Effector memory CD8-positive, alpha-beta T cell (primary cell): Measurements from ENCODE around the gene WDR64.
"Not testable (repeated sequence)": the region's sequence is repeated elsewhere in the genome, so short reads cannot be mapped to it uniquely, and the experiment has no call there.

Experiments
- ATAC-seq: fragments of 150-1000 bp; cut with Tn5 transposase; replicated peaks from 2 replicates; pipeline ENCODE4 v1.10.0; 2021; ENCODE audit warnings: mild to moderate bottlenecking, moderate library complexity
- DNase-seq, 3 experiments: peaks; one replicate each; pipeline ENCODE4 v3.0.0; 2021
- H3K27ac Mint-ChIP-seq, 2 donors: one replicate each; pipeline ENCODE4 v1.8.0; 2022; ENCODE audit warnings: mild to moderate bottlenecking in 2 of 2, mixed read lengths in 2 of 2, moderate library complexity in 2 of 2
- H3K27me3 Mint-ChIP-seq, 2 donors: one replicate each; pipeline ENCODE4 v1.8.0; 2022; ENCODE audit warnings: mixed read lengths in 2 of 2
- H3K36me3 Mint-ChIP-seq: one replicate; pipeline ENCODE4 v1.8.0; 2022; ENCODE audit warnings: mild to moderate bottlenecking, moderate library complexity, mixed read lengths; ENCODE audit not compliant: insufficient read depth
- H3K4me1 Mint-ChIP-seq, 2 donors: one replicate each; pipeline ENCODE4 v1.8.0; 2022; ENCODE audit warnings: low read depth in 2 of 2, mixed read lengths in 2 of 2
- H3K4me3 Mint-ChIP-seq, 2 donors: one replicate each; pipeline ENCODE4 v1.8.0; 2022; ENCODE audit warnings: mild to moderate bottlenecking in 2 of 2, mixed read lengths in 2 of 2, moderate library complexity in 2 of 2
- H3K9me3 Mint-ChIP-seq, 2 donors: one replicate each; pipeline ENCODE4 v1.8.0; 2022; ENCODE audit warnings: mixed read lengths in 2 of 2

The WDR64 gene

DNA sequence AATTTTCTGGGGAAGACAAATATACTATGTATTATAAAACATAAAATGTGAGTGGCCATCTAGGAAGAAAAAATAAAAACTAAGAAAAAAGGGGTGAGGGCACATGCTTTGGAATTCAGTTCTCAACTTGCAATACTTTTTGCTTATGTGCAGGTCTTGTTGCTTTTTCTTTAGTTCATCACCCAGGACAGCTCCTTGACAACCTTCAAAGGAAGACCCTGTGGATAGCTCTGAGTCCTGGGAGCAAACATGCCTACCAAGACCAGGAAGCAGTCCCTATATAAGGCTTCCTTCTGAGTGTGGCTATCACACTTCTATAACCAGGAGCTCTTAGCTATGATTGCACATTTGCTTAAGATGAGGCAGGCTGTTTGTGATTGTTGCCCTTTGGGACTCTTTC is 78.0 kb downstream of the WDR64 start:
- DNase-seq = no peak
- Mint-ChIP-seq H3K36me3 (no peaks in the 10 kb centered on the region), H3K27ac (no peak overlapping the region), H3K9me3 (no peaks in the 10 kb centered on the region), H3K27me3 (peaks cover 15 to 30% of the 10 kb centered on the region in 2 donors), H3K4me3 (no peak overlapping the region), H3K4me1 (no peaks in the 10 kb centered on the region)
- ATAC-seq = no peak

GRCh38 chr1:241733899-241734298 is 81.8 kb downstream of the WDR64 start:
- H3K9me3 Mint-ChIP-seq = no peaks in the 10 kb centered on the region
- peaks cover 10 to 19% of the 10 kb centered on the region in 2 donors for H3K27me3 Mint-ChIP-seq
- H3K27ac Mint-ChIP-seq = no peak overlapping the region
- ATAC-seq = no peak
- no peak for DNase-seq
- no peaks in the 10 kb centered on the region for H3K4me1 Mint-ChIP-seq
- H3K36me3 Mint-ChIP-seq = no peaks in the 10 kb centered on the region
- no peak overlapping the region for H3K4me3 Mint-ChIP-seq

DNA sequence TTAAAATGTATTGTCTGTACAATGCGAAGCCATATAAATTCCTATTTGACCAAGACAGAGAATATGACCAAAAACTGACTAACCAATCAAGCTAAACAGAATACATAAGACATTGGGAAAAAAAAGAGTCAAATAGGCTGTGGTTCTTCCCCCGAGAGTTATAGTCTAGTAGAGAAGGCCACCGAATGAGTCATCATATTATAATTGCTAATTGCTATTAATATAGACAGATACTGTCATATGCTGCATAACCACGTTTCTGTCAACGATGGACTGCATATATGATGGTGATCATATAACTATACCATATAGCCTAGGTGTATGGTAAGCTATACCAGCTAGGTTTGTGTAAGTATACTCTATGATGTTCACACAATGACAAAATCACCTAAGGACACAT is 82.5 kb downstream of the WDR64 start:
- Mint-ChIP-seq H3K27me3 (peaks cover 4 to 17% of the 10 kb centered on the region in 2 donors), H3K9me3 (no peaks in the 10 kb centered on the region), H3K36me3 (no peaks in the 10 kb centered on the region), H3K4me1 (no peaks in the 10 kb centered on the region), H3K27ac (no peak overlapping the region), H3K4me3 (no peak overlapping the region)
- ATAC-seq (no peak), DNase-seq (no peak)

DNA sequence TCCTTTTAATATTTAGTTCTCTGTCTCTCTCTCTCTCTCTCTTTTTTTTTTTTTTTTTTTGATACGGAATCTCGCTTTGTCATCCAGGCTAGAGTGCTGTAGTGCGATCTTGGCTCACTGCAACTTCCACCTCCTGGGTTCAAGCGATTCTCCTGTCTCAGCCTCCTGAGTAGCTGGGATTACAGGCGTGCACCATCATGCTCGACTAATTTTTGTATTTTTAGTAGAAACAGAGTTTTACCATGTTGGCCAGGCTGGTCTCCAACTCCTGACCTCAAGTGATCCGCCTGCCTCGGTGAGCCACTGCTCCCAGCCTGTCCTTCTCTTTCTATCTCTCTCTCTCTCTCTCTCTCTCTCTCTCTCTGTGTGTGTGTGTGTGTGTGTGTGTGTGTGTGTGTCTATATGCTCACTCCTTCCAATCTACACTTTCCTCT is 83.4 kb downstream of the WDR64 start:
- peaks cover 0 to 11% of the 10 kb centered on the region in 2 donors for H3K27me3 Mint-ChIP-seq
- H3K36me3 Mint-ChIP-seq, ATAC-seq, H3K4me3 Mint-ChIP-seq, DNase-seq, H3K27ac Mint-ChIP-seq, H3K4me1 Mint-ChIP-seq, H3K9me3 Mint-ChIP-seq: not testable (repeated sequence)

DNA sequence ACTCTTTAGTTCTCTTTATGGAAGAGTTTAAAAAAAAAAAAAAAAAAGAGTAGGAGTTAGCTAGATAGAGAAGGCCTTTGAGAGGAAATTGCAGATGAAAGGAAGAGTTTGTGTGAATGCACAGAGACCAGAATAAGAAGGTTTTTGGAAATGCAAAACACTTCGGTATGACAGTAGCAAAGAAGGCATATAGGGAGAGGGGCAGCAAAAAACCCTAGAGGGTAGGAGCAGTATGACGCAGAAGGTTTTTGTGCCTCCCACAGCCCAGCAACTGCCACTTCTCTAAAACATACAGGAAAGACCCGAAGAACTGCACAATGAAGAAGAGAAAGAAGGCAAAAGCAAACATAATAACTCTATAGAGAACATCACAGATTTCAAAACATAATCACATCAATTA is 84.3 kb downstream of the WDR64 start:
- no peak for ATAC-seq
- Mint-ChIP-seq H3K27ac (no peak overlapping the region), H3K4me1 (no peaks in the 10 kb centered on the region), H3K36me3 (no peaks in the 10 kb centered on the region), H3K9me3 (no peaks in the 10 kb centered on the region), H3K4me3 (no peak overlapping the region), H3K27me3 (peaks cover 0 to 11% of the 10 kb centered on the region in 2 donors)
- no peak for DNase-seq

DNA sequence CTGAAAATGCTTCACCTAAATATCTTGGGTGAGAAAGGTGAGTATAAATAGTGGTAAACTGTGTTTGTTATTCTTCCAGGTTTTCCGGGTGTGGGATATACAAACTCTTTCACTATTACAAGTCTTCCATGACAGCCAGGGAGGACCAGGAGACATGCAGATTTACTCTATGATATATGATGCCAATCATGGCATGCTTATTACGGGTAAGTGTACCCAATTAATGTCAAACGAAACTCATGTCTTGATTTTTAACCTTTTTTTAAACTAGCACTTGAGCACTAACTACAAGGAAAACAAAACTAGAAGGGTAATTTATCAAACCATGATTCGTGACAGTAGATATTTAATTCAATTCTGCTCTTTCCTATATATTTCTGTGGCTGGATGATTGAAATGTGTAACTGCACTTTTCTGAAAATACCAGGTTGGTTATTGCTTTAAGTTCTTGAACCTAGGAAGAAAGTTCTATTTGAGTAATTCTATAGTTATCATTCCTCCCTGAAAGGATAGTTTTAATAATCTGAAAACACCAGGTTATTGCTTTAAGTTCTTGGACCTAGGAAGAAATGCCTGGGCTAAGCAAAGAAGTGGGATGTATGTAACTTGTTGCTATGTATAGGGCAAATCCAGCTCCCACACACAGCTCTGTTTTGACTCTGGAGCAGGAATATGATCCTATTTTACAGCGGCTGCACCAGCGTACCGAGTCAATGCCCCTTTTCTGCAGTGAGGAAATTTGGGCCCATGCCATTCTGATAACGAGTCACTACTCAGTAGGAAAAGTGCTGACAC is 86.4 kb downstream of the WDR64 start:
- H3K4me1 Mint-ChIP-seq = peaks cover 0 to 2% of the 10 kb centered on the region in 2 donors
- no peak overlapping the region for H3K4me3 Mint-ChIP-seq
- no peaks in the 10 kb centered on the region for H3K9me3 Mint-ChIP-seq
- DNase-seq (no peak), ATAC-seq (no peak)
- peaks cover 7 to 13% of the 10 kb centered on the region in 2 donors for H3K27me3 Mint-ChIP-seq
- no peaks in the 10 kb centered on the region for H3K36me3 Mint-ChIP-seq
- no peak overlapping the region for H3K27ac Mint-ChIP-seq

DNA sequence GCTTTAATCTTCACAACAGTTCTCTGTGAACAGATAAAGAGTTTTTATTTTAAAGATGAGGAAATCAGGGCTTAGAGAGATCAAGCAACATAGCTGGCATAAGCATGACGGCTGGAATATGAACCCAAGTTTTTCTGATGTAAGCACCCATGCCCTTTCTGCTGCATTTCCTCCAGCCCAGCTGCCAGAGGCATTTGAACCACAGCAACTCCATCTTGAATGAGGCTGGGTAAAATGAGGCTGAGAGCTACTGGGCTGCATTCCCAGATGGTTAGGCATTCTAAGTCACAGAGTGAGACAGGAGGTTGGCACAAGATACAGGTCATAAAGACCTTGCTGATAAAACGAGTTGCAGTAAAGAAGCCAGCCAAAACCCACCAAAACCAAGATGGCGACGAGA is 90.0 kb downstream of the WDR64 start:
- Mint-ChIP-seq H3K27ac (no peak overlapping the region), H3K4me1 (peaks cover 0 to 2% of the 10 kb centered on the region in 2 donors), H3K36me3 (no peaks in the 10 kb centered on the region), H3K9me3 (no peaks in the 10 kb centered on the region), H3K27me3 (peaks cover 15 to 29% of the 10 kb centered on the region in 2 donors), H3K4me3 (no peak overlapping the region)
- ATAC-seq (no peak), DNase-seq (no peak)

DNA sequence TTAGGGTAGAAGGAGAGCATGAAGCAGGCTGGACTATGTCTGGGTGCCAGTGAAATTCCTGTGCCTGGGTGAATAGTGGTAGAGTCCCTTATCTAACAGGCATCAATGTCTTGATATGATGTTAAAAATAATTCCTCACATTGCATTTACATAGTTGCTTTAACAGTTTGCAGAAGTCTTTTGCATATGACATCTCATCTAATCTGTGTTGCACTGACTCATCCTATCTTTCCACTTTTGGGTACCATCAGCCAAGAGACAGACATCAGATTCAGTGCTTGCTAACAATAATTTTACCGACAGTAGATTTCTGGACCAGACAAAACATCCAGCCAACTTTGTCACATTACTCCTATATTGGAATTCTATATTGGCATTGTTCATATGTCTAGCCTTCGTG is 92.5 kb downstream of the WDR64 start:
- DNase-seq = no peak
- no peak for ATAC-seq
- Mint-ChIP-seq H3K36me3 (no peaks in the 10 kb centered on the region), H3K9me3 (no peaks in the 10 kb centered on the region), H3K4me3 (no peak overlapping the region), H3K27me3 (peaks cover 17 to 36% of the 10 kb centered on the region in 2 donors), H3K27ac (no peak overlapping the region), H3K4me1 (peaks cover 0 to 2% of the 10 kb centered on the region in 2 donors)

- H3K9me3 Mint-ChIP-seq = no peaks in the 10 kb centered on the region
- H3K4me1 Mint-ChIP-seq = peaks cover 0 to 2% of the 10 kb centered on the region in 2 donors
- no peak for DNase-seq
- peaks cover 17 to 37% of the 10 kb centered on the region in 2 donors for H3K27me3 Mint-ChIP-seq
- H3K27ac Mint-ChIP-seq = no peak overlapping the region
- H3K4me3 Mint-ChIP-seq = no peak overlapping the region
- ATAC-seq = no peak
- H3K36me3 Mint-ChIP-seq = no peaks in the 10 kb centered on the region
Observed at GRCh38 chr1:241747992-241748391, 95.9 kb downstream of the WDR64 start.

GRCh38 chr1:241749041-241749944 is 97.2 kb downstream of the WDR64 start:
- no peak overlapping the region for H3K4me3 Mint-ChIP-seq
- no peaks in the 10 kb centered on the region for H3K36me3 Mint-ChIP-seq
- no peaks in the 10 kb centered on the region for H3K4me1 Mint-ChIP-seq
- no peak for DNase-seq
- H3K9me3 Mint-ChIP-seq = no peaks in the 10 kb centered on the region
- ATAC-seq = no peak
- H3K27ac Mint-ChIP-seq = no peak overlapping the region
- peaks cover 8 to 24% of the 10 kb centered on the region in 2 donors for H3K27me3 Mint-ChIP-seq

DNA sequence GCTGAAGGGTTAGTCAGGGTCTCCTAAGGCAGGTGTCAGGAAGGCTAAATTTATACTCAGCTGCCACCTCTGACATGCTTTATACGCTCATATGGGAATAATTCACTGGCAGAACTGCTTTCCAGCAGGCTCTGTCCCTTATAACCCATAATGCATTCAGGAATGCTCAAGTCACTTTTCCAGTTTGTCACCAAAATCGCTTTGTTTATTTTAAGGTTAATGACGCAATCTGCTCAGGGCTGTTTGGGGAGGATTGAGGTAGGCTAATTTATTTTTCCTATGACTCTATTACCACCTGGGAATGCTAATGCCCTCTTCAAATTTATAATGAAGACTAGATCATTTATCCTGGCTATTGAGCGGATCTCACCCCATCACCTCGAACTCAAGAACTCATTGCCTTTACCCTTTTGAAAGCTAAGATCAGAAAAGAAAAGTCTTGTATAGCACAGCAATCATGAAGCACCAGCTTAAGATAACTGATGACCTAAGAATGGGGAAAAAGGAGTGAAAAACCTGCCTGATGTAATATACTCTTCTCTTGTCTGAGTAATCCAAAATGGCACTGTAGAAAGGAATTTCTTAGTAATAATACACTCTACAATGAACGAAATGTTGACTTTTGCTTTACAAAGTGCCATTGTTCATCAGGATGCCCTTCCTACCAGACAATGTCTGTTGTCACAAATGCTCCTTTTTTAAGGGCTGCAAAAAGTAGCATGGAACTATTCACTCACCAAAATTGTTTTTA is 98.0 kb downstream of the WDR64 start:
- Mint-ChIP-seq H3K9me3 (no peaks in the 10 kb centered on the region), H3K4me3 (no peak overlapping the region), H3K36me3 (no peaks in the 10 kb centered on the region), H3K4me1 (no peaks in the 10 kb centered on the region), H3K27ac (no peak overlapping the region), H3K27me3 (peaks cover 8 to 18% of the 10 kb centered on the region in 2 donors)
- ATAC-seq = no peak
- DNase-seq = no peak

- Mint-ChIP-seq H3K27ac (no peak overlapping the region), H3K9me3 (no peaks in the 10 kb centered on the region)
Observed at GRCh38 chr1:241751524-241751923, 99.4 kb downstream of the WDR64 start.

DNA sequence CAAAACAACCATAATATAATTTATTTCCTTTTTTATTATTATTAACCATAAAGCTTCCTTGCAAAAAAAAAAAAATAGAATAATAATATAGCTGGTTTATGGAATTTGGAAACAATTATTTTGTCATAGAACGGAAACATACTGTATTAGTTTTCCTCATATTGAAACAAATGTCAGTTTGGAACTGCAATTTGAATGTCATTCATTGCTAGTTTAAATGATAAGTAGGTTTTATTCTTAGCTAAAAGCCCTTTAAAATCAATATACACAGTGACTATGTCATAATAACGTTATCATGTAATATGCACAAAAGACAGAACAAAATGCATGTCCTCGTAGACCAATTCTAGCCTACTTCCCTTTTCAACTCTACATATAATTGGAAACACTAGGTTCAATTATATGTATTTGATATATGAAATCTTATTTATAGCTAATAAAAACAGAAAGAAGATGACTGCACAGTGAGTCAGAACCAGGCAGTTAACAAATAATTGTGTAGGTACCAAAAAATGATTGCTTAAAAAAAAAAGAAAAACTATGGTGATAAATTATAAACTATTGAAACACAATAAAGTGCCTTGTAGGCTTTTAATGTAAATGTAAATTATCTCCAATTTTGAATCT is 110.7 kb downstream of the WDR64 start:
- Mint-ChIP-seq H3K9me3 (no peaks in the 10 kb centered on the region), H3K36me3 (no peaks in the 10 kb centered on the region), H3K27me3 (peaks cover 9 to 17% of the 10 kb centered on the region in 2 donors), H3K4me1 (no peaks in the 10 kb centered on the region), H3K4me3 (no peak overlapping the region), H3K27ac (no peak overlapping the region)
- no peak for DNase-seq
- ATAC-seq = no peak

More at GRCh38 chr1:241751524-241751923, 99.4 kb downstream of the WDR64 start:
- no peak overlapping the region for H3K4me3 Mint-ChIP-seq
- ATAC-seq (no peak), DNase-seq (no peak)
- no peaks in the 10 kb centered on the region for H3K4me1 Mint-ChIP-seq
- H3K36me3 Mint-ChIP-seq = no peaks in the 10 kb centered on the region
- H3K27me3 Mint-ChIP-seq = peaks cover 15 to 17% of the 10 kb centered on the region in 2 donors
